GM06990 (cell line): ENCODE data around the gene PAX2.

Experiments
- DNase-seq: peaks from one replicate; pipeline ENCODE4 v3.0.0-alpha.2; 2011; ENCODE audit not compliant: insufficient read length; ENCODE audit errors: extremely low read depth
- H3K27me3 ChIP-seq: replicated peaks from 2 replicates; pipeline ENCODE4 v1.6.0; 2011; ENCODE audit warnings: low read length; ENCODE audit not compliant: control insufficient read depth, insufficient read depth
- H3K36me3 ChIP-seq: 2 replicates; pipeline ENCODE4 v1.5.1; 2011; ENCODE audit warnings: low read length; ENCODE audit not compliant: control insufficient read depth, insufficient read depth
- H3K4me3 ChIP-seq: replicated peaks from 2 replicates; pipeline ENCODE4 v1.5.1; 2011; ENCODE audit warnings: low read depth, mild to moderate bottlenecking, control low read depth, low read length
- TF ChIP-seq, protein P1 (sequence below): IDR thresholded peaks from 2 replicates; pipeline ENCODE4 v1.5.1; 2011; ENCODE audit warnings: low read length, control low read depth, mild to moderate bottlenecking, inconsistent platforms; ENCODE audit not compliant: insufficient read depth, poor library complexity, severe bottlenecking

PAX2 gene

DNA sequence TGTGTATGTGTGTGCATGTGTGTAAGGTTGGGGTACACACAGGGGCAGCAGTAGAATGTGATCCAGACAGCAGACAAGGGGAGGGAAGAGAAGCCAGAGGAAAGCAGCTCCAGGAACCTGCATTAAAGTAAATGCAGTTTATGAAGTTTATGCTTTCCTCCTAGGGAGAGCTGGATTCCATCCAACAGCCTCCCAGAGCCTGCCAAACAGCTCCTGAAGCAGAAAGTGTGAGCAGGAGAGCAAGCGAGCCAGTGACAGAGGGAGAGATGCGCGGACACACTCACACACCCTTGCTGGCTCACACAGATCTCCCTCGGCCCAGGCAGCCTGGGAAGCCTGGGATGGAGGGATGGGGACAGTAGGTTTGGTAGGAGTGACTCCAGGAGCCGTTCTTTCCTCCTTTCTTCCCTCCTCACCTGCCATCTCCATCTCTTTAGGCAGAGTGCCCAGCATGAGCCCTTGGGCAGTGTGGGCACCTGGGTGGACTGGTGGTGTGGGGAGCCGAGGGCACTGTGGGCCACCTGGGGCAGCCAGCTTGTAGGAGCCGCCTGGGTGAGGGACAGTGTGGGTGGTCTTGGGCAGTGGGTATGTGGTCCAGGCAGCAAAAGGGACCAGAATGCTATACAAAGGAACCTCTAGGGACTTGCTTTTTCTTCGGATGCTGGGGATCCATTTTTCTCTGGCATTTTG, 46.1 kb downstream of the PAX2 start:
- TF ChIP-seq, protein P1, sequence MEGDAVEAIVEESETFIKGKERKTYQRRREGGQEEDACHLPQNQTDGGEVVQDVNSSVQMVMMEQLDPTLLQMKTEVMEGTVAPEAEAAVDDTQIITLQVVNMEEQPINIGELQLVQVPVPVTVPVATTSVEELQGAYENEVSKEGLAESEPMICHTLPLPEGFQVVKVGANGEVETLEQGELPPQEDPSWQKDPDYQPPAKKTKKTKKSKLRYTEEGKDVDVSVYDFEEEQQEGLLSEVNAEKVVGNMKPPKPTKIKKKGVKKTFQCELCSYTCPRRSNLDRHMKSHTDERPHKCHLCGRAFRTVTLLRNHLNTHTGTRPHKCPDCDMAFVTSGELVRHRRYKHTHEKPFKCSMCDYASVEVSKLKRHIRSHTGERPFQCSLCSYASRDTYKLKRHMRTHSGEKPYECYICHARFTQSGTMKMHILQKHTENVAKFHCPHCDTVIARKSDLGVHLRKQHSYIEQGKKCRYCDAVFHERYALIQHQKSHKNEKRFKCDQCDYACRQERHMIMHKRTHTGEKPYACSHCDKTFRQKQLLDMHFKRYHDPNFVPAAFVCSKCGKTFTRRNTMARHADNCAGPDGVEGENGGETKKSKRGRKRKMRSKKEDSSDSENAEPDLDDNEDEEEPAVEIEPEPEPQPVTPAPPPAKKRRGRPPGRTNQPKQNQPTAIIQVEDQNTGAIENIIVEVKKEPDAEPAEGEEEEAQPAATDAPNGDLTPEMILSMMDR: no peak
- peaks cover 1% of the 10 kb centered on the region for H3K27me3 ChIP-seq
- H3K4me3 ChIP-seq: no peak overlapping the region
- no peaks in the 10 kb centered on the region for H3K36me3 ChIP-seq
- DNase-seq: no peak

DNA sequence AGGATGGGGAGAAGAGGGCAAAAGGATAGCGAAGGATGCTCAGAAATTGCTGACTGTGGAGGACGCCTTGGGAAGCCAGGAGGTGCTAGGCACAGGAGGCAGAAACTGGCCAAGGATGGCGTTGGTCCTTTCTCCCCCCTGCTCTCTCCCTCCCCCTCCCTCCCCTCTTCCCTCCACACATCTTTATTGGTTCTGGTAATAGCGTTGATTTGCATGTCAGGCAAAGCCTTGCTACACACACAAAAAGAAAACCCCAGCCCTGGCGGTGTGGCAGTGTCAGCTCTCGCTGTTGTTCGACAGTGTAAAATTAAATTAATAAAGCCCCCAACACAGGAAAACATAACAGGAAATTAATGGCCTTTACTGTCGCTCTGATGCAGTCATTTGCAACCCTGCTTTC, 47.2 kb downstream of the PAX2 start:
- Histone ChIP-seq H3K27me3 (peaks cover 1% of the 10 kb centered on the region), H3K4me3 (no peak overlapping the region), H3K36me3 (no peaks in the 10 kb centered on the region)
- no peak for DNase-seq
- TF ChIP-seq, protein P1: no peak

DNA sequence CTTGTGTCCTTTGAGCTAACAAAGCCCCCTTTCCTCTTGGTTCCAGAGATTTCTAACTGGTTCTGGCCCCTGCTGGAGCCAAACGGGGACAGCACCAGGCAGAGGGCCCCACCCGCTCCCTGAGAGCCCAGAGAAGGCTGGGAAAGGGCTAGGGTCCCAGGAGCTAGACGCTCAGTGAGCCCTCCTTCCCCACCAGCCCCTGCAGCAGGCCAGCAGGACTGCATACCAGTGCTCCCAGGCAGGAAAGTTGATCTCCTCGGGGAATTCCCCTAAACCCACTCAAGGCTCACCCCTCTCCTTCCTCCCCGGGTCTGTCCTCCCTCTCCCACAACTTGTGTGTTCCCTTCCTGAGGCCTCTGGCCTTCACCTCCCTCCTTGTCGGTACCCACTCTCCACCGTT, 47.7 kb downstream of the PAX2 start:
- TF ChIP-seq, protein P1: no peak
- Histone ChIP-seq H3K4me3 (no peak overlapping the region), H3K36me3 (no peaks in the 10 kb centered on the region), H3K27me3 (peaks cover 1% of the 10 kb centered on the region)
- DNase-seq: no peak

DNA sequence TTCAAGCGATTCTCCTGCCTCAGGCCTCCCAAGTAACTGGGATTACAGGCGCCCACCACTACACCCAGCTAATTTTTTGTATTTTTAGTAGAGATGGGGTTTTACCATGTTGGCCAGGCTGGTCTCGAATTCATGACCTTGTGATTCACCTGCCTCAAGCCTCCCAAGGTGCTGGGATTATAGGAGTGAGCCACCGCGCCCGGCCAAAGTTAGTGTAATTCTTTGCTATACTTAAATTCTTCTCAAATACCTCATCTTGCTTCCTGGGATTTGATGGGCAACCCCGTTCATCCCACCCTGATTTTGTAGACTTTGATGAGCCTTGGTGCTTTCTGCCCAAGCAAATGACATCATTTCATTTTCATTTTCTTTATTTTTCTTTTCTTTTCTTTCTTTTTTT, 54.5 kb downstream of the PAX2 start:
- Histone ChIP-seq H3K27me3 (peaks cover 1% of the 10 kb centered on the region; the same call in 1 of the 2 replicates), H3K36me3 (no peaks in the 10 kb centered on the region), H3K4me3 (no peak overlapping the region)
- TF ChIP-seq, protein P1: no peak
- DNase-seq: no peak

DNA sequence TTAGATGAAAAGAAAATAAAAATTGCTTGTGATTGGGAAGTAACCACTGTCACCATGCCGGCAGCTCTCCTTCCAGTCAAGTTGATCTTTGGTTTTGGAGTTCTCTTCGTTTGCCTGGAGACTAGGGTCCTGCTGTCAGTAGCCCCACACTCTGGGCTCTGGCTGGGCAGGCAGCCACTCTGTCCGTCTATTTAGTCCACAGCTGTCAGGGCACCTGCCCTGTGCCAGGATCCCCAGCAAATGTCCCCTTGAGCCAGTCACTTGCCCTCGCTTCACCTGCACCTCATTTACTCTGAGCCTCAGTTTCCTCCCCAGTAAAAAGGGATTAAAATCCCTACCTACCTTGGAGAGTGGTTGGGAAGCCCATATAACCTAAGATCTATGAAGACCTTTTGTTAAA, 55.5 kb downstream of the PAX2 start:
- no peak for DNase-seq
- H3K27me3 ChIP-seq: peaks cover 1% of the 10 kb centered on the region; the same call in 1 of the 2 replicates
- no peaks in the 10 kb centered on the region for H3K36me3 ChIP-seq
- H3K4me3 ChIP-seq: no peak overlapping the region
- TF ChIP-seq, protein P1: no peak

DNA sequence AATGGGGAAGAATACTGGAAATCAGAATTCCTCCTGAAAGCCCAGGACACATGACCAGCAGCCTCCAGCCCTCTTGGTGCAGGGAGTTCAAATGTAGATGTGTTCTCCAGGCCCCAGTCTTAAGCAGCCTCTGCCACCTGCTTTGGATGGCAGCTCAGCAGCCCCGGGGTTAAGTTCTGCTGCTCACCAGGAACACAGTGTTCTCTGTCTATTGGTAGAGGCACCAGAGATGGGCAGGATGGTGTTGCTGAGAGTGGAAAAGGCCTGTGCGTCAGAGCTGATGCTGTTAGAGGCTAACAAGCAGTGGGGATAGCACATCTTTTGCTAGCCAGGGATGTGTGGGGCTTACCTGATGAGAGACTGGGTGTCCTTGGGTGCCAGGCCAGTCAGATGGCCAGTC, 56.8 kb downstream of the PAX2 start:
- peaks cover 4% of the 10 kb centered on the region for H3K27me3 ChIP-seq
- DNase-seq: no peak
- TF ChIP-seq, protein P1: no peak
- no peak overlapping the region for H3K4me3 ChIP-seq
- no peaks in the 10 kb centered on the region for H3K36me3 ChIP-seq
